Upper lobe of right lung (tissue), 1 donor: Measurements from ENCODE around the gene RALGAPA1. TPM values are rescaled to one million over a fixed set of nuclear protein-coding genes. Genes with fewer than 3 reads are reported as not detected.
"Not testable (repeated sequence)": the region's sequence is repeated elsewhere in the genome, so short reads cannot be mapped to it uniquely, and the experiment has no call there.

ENCODE experiments used
- ATAC-seq: fragments of 200-7000 bp; cut with Tn5 transposase; one replicate; pipeline ENCODE4 v1.9.1; 2020; ENCODE audit warnings: mild to moderate bottlenecking, moderate library complexity
- DNase-seq: peaks from one replicate; pipeline ENCODE4 v3.0.0-alpha.2; 2020
- H3K27ac ChIP-seq: fragments of 200-600 bp; one replicate; pipeline ENCODE4 v1.8.0; 2022
- H3K27me3 ChIP-seq: fragments of 200-600 bp; one replicate; pipeline ENCODE4 v1.8.0; 2022; ENCODE audit warnings: mild to moderate bottlenecking
- H3K36me3 ChIP-seq: fragments of 200-600 bp; one replicate; pipeline ENCODE4 v1.8.0; 2022
- H3K4me1 ChIP-seq: fragments of 200-600 bp; one replicate; pipeline ENCODE4 v1.8.0; 2022
- H3K4me3 ChIP-seq: fragments of 200-600 bp; one replicate; pipeline ENCODE4 v1.8.0; 2022; ENCODE audit warnings: mild to moderate bottlenecking
- H3K9me3 ChIP-seq: fragments of 200-600 bp; one replicate; pipeline ENCODE4 v1.8.0; 2022
- intact Hi-C: fragments of 100-400 bp; cut with DNase I; formaldehyde crosslinking; loops from one replicate; pipeline ENCODE4 v1.11.0; 2022
- total RNA-seq: library from RNA; stranded (reverse); fragmentation: NEBNext Ultra II Directional; extraction: Animal tissue kit (Norgen Biotek cat#: 25700); gene quantifications from one replicate; pipeline ENCODE4 v1.2.1, GENCODE V29; 2021
- TF ChIP-seq, protein P1 (sequence below): fragments of 200-600 bp; IDR thresholded peaks from one replicate; pipeline ENCODE4 v1.8.0; 2022; ENCODE audit warnings: antibody characterized with exemption
- donor health status: DM: no; HTN: yes; CAD: no; lungs with severe emphysema.

The RALGAPA1 gene
- total RNA-seq, 1 donor from 2014 or later, result 58.9 TPM

DNA sequence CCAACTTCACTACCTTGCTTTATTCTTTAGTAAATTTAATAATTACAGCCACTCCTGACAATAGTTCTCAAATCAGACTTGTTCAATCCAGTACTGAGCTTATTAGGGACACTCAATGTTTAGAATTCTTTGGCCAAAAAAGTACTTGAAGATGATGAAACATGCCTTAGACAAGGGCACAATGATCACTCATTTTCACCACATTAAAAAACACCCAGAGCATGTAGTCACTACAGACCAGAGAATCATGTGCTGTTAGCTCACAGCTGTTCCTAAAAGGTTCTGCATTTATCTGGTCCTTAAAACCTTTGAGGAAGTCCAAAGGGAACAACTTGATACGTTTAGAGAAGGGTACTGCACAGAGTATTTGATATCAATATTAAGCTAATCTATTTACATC, 176.4 kb downstream of the RALGAPA1 start:
- no peak overlapping the region for H3K27ac ChIP-seq
- DNase-seq (no peak), ATAC-seq (peak; percentile 70)
- TF ChIP-seq, protein P1, sequence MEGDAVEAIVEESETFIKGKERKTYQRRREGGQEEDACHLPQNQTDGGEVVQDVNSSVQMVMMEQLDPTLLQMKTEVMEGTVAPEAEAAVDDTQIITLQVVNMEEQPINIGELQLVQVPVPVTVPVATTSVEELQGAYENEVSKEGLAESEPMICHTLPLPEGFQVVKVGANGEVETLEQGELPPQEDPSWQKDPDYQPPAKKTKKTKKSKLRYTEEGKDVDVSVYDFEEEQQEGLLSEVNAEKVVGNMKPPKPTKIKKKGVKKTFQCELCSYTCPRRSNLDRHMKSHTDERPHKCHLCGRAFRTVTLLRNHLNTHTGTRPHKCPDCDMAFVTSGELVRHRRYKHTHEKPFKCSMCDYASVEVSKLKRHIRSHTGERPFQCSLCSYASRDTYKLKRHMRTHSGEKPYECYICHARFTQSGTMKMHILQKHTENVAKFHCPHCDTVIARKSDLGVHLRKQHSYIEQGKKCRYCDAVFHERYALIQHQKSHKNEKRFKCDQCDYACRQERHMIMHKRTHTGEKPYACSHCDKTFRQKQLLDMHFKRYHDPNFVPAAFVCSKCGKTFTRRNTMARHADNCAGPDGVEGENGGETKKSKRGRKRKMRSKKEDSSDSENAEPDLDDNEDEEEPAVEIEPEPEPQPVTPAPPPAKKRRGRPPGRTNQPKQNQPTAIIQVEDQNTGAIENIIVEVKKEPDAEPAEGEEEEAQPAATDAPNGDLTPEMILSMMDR, result no peak
- no peak overlapping the region for H3K4me3 ChIP-seq
- no peaks in the 10 kb centered on the region for H3K4me1 ChIP-seq
- H3K36me3 ChIP-seq, result peaks cover 31% of the 10 kb centered on the region
- no peaks in the 10 kb centered on the region for H3K9me3 ChIP-seq
- H3K27me3 ChIP-seq, result no peaks in the 10 kb centered on the region
- intact Hi-C loops, result no loop called here

GRCh38 chr14:35632271-35632670, 176.8 kb downstream of the RALGAPA1 start:
- H3K36me3 ChIP-seq, result peaks cover 27% of the 10 kb centered on the region
- intact Hi-C loops, result no loop called here
- TF ChIP-seq, protein P1, result no peak
- DNase-seq, result no peak
- ATAC-seq, result no peak
- no peaks in the 10 kb centered on the region for H3K27me3 ChIP-seq
- no peak overlapping the region for H3K27ac ChIP-seq
- no peaks in the 10 kb centered on the region for H3K4me1 ChIP-seq
- no peak overlapping the region for H3K4me3 ChIP-seq
- no peaks in the 10 kb centered on the region for H3K9me3 ChIP-seq

DNA sequence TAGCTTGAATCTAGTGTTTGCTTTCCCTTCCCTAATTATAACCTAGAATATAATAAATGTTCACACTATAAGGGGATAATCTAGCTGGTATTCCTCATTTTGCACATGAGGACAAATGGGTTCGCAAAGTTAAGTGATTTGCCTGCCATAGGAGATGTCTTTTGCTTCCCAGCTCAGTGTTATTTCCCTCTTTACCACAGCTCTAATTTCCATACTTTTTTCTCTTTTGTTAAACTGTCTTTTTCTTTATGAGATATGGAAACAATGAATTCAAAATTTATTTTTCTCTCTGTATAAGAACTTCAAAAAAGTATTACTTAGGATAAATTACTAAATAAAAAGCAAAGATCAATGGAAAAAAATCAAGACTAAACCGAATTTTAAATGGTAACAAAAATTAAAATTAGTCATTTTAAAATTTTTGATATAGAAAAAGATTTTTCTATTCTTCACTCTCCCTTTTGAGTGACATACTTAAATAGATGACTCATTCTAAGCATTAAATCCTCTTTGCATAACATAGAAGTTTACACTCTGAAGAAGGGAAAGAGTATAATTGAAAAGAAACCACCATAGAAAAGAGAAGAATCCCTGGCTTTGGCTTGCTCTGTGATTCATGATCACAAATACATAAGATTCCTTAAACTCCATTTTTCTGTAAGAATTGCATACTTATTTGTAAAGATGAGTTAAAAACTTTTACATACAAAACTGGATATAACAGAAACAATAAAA, 177.9 kb downstream of the RALGAPA1 start:
- H3K27ac ChIP-seq, result no peak overlapping the region
- H3K27me3 ChIP-seq, result no peaks in the 10 kb centered on the region
- ATAC-seq (no peak), DNase-seq (no peak)
- H3K36me3 ChIP-seq, result peaks cover 29% of the 10 kb centered on the region
- H3K9me3 ChIP-seq, result no peaks in the 10 kb centered on the region
- intact Hi-C loops, result no loop called here
- TF ChIP-seq, protein P1, result no peak
- H3K4me1 ChIP-seq, result no peaks in the 10 kb centered on the region
- no peak overlapping the region for H3K4me3 ChIP-seq

- Histone ChIP-seq H3K27me3 (no peaks in the 10 kb centered on the region), H3K4me1 (no peaks in the 10 kb centered on the region), H3K4me3 (no peak overlapping the region), H3K27ac (no peak overlapping the region), H3K36me3 (peaks cover 39% of the 10 kb centered on the region), H3K9me3 (no peaks in the 10 kb centered on the region)
- intact Hi-C loops, result no loop called here
- ATAC-seq, result no peak
- TF ChIP-seq, protein P1, result no peak
- no peak for DNase-seq
These were observed 180.1 kb downstream of the RALGAPA1 start for GRCh38 chr14:35628989-35629388.

- H3K9me3 ChIP-seq, ATAC-seq, H3K4me3 ChIP-seq, H3K27me3 ChIP-seq, DNase-seq, intact Hi-C loops, H3K4me1 ChIP-seq, H3K27ac ChIP-seq: not testable (repeated sequence)
- peaks cover 49% of the 10 kb centered on the region for H3K36me3 ChIP-seq
These were observed 182.1 kb downstream of the RALGAPA1 start for GRCh38 chr14:35626947-35627346.

DNA sequence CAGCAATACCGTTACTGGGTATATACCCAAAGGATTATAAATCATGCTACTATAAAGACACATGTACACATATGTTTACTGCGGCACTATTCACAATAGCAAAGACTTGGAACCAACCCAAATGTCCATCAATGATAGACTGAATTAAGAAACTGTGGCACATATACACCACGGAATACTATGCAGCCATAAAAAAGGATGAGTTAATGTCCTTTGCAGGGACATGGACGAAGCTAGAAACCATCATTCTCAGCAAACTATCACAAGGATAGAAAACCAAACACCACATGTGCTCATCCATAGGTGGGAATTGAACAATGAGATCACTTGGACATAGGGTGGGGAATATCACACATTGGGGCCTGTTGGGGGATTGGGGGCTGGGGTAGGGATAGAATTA, 187.1 kb downstream of the RALGAPA1 start:
- H3K4me3 ChIP-seq, DNase-seq, ATAC-seq, H3K9me3 ChIP-seq, H3K27me3 ChIP-seq, H3K27ac ChIP-seq, H3K4me1 ChIP-seq, intact Hi-C loops: not testable (repeated sequence)
- peaks cover 41% of the 10 kb centered on the region for H3K36me3 ChIP-seq

- H3K4me3 ChIP-seq, H3K27me3 ChIP-seq, intact Hi-C loops, H3K9me3 ChIP-seq, DNase-seq, H3K27ac ChIP-seq, ATAC-seq, H3K4me1 ChIP-seq: not testable (repeated sequence)
- H3K36me3 ChIP-seq, result peaks cover 27% of the 10 kb centered on the region
These were observed 189.1 kb downstream of the RALGAPA1 start for GRCh38 chr14:35619998-35620397.

DNA sequence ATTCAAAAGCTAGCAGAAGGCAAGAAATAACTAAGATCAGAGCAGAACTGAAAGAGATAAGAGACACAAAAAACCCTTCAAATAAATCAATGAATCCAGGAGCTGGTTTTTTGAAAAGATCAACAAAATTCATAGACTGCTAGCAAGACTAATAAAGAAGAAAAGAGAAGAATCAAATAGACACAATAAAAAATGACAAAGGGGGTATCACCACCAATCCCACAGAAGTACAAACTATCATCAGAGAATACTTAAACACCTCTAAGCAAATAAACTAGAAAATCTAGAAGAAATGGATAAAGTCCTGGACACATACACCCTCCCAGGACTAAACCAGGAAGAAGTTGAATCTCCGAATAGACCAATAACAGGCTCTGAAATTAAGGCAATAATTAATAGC, 189.6 kb downstream of the RALGAPA1 start:
- H3K27me3 ChIP-seq, intact Hi-C loops, H3K27ac ChIP-seq, H3K4me3 ChIP-seq, H3K9me3 ChIP-seq, H3K4me1 ChIP-seq, ATAC-seq, DNase-seq: not testable (repeated sequence)
- H3K36me3 ChIP-seq, result peaks cover 21% of the 10 kb centered on the region
